Breast epithelium (tissue), 3 donors: ENCODE results near the gene PTDSS2.

Experiments
- POLR2A ChIP-seq: fragments of 450-650 bp; IDR thresholded peaks from one replicate; pipeline ENCODE4 v1.6.1; 2016; ENCODE audit warnings: antibody characterized with exemption, mild to moderate bottlenecking, moderate library complexity
- POLR2AphosphoS5 ChIP-seq, 3 donors: sonication (generic); formaldehyde crosslinking; IDR thresholded peaks; one replicate each; pipeline ENCODE4 v1.6.1; 2017; ENCODE audit warnings: antibody characterized with exemption in 3 of 3
- TF ChIP-seq, protein P1 (sequence below), 3 donors: fragments of 450-650 bp; IDR thresholded peaks; one replicate each; pipeline ENCODE4 v1.5.1; 2016 to 2017; ENCODE audit warnings: antibody characterized with exemption in 3 of 3, mild to moderate bottlenecking in 3 of 3, moderate library complexity in 3 of 3

DNA sequence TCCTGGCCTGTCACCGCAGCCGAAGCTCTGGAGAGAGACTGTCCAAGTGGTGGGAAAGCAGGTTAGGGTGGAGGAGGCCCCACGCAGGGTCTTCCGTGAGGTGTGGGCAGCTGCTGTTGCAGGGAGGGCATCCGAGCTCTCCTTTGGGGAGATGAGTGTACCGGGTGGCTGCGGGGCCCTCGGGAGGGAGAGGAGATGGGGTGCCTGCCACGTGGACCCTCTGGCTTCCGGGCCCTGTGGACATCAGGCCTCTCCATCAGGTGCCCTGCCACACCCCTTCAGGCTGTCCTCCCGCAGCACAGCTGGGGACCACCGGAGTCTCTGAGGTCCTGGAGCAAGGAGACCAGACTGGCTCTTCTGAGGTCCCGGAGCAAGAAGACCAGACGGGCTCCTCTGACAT lies 1.7 kb downstream of the PTDSS2 start:
- no peak for TF ChIP-seq POLR2AphosphoS5 (IDR thresholded peaks at IDR 0.05)
- no peak for TF ChIP-seq POLR2A
- TF ChIP-seq, protein P1, sequence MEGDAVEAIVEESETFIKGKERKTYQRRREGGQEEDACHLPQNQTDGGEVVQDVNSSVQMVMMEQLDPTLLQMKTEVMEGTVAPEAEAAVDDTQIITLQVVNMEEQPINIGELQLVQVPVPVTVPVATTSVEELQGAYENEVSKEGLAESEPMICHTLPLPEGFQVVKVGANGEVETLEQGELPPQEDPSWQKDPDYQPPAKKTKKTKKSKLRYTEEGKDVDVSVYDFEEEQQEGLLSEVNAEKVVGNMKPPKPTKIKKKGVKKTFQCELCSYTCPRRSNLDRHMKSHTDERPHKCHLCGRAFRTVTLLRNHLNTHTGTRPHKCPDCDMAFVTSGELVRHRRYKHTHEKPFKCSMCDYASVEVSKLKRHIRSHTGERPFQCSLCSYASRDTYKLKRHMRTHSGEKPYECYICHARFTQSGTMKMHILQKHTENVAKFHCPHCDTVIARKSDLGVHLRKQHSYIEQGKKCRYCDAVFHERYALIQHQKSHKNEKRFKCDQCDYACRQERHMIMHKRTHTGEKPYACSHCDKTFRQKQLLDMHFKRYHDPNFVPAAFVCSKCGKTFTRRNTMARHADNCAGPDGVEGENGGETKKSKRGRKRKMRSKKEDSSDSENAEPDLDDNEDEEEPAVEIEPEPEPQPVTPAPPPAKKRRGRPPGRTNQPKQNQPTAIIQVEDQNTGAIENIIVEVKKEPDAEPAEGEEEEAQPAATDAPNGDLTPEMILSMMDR (IDR thresholded peaks at IDR 0.05): no peak
